IPS-NIHi11 (cell line): ENCODE results near the gene PVALEF.
"Not testable (repeated sequence)": the region's sequence is repeated elsewhere in the genome, so short reads cannot be mapped to it uniquely, and the experiment has no call there.

Source experiments
- DNase-seq: peaks from one replicate; pipeline ENCODE4 v3.0.0; 2012; ENCODE audit warnings: mixed read lengths, low spot score

PVALEF gene

DNA sequence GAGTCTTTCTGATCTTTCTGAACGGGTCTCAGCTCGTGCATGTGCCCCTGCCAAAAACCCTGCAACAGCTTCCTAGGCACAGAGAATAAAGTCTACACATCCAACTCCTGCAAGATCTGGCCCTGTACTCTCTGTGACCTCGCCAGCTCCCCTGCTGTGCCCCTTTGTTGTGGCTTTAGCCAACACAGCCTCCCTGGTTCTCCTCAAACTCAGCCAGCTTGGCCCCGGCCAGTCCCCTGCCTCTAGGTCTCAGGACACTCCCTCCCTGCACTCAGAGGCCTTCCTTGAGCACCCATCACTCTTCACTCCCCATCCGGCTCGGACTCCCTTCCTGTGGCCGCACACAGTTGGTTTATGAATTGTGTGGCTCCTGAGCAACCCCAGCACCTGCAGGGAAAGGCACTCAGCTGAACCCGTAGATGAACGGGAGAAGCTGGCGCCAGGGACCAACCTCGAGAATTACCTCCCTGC is 56.1 kb downstream of the PVALEF start:
- DNase-seq = no peak

DNA sequence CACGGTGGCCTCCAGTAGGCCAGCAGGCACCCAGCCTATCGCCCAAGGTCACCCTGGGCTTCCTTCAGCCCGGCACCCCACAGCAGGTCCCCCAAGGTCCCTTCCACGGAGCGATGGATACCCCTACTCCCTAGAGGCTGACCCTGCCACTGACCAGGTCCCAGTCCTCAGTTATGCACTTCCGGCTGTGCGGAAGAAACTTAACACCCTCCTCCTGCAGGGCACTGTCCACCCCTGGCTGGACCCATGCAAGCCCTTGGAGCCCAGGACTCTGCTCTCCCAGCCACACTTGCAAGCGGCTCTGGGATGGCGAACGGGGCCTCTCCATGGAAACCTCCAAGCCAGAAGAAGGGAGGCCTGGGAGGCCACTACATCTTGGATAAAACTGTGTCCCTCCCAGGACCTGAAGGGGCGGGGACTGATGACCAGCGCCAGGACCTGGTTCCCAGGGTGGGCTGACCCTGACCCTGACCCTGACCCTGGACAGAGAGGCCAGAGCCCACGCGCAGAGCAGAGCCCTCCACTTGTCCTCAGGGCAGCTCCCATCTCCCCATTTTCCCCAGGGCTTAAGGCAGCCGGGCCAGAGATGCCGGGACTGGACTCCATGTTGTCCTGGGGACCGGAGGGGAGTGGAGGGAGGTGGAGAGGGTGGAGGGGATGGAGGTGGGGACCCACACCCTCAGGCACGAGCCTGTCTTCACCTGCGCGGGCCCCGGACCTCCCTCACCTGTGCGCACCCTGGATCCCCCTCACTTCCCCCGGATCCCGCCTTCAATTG is 56.7 kb downstream of the PVALEF start:
- no peak for DNase-seq

- no peak for DNase-seq
These were observed 57.3 kb downstream of the PVALEF start for GRCh38 chr17:81222620-81222905.

DNA sequence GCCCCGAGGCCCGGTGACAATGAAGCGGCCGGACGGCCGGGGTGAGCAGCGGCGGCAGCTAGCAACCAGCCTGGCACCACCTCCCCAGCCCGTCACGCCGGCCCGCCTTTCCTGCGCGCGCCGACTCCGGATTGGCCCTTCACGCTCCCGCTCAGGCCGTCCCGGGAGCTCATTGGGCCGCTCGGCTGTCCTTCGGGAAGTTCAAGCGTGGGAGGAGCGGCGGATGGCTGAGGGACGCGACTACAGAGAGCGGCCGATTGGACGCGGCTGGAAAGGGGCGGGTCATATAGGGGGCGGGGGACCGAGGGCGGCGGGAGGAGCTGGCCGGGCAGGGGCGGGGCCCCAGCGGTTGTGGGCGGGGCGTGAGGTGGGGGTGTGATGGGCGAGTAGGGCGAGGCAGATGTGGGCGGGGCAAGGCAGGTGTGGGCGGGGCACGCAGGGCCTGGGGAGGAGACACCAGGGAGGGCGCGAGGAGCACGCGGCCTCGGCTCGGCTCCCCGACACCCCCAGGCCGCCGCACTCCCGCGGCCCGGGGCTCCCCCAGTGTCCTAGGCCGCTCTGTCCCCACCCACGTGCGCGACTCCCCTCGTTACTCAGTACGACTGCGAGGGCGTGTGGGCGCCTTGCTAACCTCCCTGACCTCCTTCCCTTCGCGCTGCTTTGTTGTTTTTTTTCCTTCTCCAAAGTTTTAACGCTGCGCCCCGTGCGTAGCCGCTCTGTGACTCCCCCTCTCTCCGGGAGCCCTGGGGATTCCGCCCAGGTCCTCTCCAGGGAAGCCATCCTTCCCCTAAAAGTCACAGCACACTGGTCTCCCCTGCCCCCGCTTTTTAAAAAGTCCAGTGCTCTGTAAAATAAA is 57.8 kb downstream of the PVALEF start, which contains the start of gene CEP131:
CEP131 (minus strand) TSS at position 60 of the 856 bp plus-strand sequence. CDS start 2,909 bp downstream, outside the sequence.
- DNase-seq = peak; percentile 100

DNA sequence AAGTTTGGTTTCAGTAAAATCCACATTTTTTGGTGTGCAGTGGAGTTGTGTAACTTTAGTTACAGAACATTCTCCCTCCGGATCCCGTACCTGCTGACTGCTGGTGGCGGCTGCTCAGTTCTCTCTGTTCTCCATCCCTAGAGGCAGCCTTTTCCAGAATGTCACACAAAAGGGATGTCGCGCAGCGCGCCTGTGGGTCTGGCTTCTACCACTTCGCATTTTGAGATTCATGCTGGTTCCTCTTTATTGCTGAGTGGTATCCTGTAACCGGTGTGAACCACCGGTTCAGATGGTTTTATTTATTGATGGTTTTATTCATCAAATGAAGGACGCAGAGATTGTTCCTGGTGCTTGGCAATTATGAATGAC is 58.4 kb downstream of the PVALEF start:
- no peak for DNase-seq

- not testable (repeated sequence) for DNase-seq
These were observed 62.3 kb downstream of the PVALEF start for GRCh38 chr17:81227630-81228029.

GRCh38 chr17:81228420-81228819 is 63.1 kb downstream of the PVALEF start:
- DNase-seq = no peak

DNA sequence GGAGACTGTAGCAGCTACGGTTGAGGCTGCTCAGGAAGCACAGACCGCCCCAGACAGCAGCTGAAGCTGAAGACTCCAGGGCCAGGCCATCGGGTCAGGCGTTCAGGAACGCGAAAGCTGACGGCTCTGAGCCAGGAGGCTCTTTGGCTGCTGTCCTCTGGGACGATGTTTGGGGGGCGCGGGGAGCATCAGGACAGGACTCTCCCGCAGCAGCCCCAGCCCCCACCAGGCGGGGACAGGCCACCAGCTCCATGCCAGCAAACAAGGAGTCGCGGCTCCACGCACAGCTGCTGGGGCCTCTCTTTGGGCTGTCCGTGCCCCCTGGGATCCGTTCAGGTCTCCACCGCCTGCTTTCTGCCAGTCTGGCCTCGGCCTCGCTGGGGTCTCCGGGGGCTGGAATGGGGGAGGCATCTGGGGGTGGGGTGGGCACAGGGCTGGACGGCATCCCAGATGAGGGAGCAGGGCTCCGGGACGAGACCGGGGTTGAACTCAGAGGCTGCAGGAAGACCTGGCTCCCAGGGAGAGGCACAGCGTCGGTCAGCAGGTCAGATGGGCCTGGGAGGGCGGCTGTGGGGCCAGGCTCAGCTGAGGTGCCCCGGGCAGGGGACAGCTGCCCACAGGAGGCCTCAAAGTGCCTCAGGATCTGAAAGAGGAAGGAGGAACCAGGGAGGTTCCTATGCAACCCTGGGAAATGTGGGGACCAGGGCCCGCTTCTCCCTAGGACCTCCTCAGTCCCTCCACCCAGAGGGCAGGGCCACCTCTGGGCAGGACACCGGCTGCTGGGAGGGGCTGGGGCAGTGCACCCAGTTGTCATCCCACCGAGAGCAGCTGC is 63.7 kb downstream of the PVALEF start:
- DNase-seq = no peak

DNA sequence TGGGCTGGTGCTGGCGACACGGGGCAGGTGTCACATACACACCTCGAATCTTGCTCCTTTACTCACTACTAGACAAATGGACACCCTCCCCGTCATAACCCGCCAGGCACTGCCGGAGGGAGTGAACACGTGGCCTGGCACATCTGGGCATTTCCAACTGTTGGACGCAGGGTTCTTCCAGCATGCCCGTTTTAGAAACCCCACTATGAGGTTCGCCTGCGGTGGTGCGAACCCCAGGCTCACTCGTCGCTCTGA is 64.3 kb downstream of the PVALEF start:
- no peak for DNase-seq

GRCh38 chr17:81230043-81230820 is 64.9 kb downstream of the PVALEF start:
- peak; percentile 80 for DNase-seq

DNA sequence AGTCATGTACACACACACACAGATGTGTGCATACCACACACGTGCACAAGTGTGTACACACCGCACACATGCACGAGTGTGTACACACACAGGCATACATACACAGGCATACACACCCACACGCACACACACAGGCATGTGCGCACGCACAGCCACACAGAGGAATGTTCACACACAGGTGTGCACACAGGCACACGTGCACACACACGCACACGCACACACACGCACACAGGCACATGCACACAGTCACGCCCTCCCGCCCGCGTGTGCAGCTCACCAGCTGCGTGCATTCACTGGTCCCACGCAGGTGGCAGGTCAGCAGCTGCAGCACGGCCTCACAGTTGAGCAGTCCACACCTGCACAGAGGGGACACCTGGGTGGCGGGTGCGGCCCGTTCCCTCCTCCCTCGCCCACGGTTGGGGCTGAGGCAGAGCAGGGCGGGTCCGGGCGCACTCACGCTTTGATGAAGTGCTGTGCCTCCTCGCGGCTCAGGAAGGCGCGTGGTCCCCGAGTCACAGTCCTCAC is 65.9 kb downstream of the PVALEF start:
- DNase-seq = no peak

GRCh38 chr17:81231766-81232581 is 66.7 kb downstream of the PVALEF start:
- DNase-seq = no peak
